Trophoblast cell (in vitro differentiated cells and primary cell): ENCODE measurements around the gene MRPL40. TPM values are rescaled to one million over a fixed set of nuclear protein-coding genes. Genes with fewer than 3 reads are reported as not detected.

Experiments
- DNase-seq, 2 donors: peaks; one replicate each; pipeline ENCODE4 v3.0.0-alpha.2; 2016
- H2AFZ ChIP-seq: 2 replicates; pipeline ENCODE4 v1.6.1; 2013; ENCODE audit warnings: low read length, moderate library complexity, mild to moderate bottlenecking; ENCODE audit not compliant: insufficient read depth, poor library complexity
- H2AK5ac ChIP-seq: 2 replicates; pipeline ENCODE4 v1.6.1; 2013; ENCODE audit warnings: mild to moderate bottlenecking, low read length
- H2BK120ac ChIP-seq: 2 replicates; pipeline ENCODE4 v1.6.1; 2013; ENCODE audit warnings: low read length, mild to moderate bottlenecking, moderate library complexity; ENCODE audit not compliant: insufficient read depth, poor library complexity
- H2BK12ac ChIP-seq: 2 replicates; pipeline ENCODE4 v1.6.1; 2013; ENCODE audit warnings: mild to moderate bottlenecking, low read length, moderate library complexity
- H2BK5ac ChIP-seq: 2 replicates; pipeline ENCODE4 v1.6.1; 2013; ENCODE audit warnings: low read length, low read depth, moderate library complexity, mild to moderate bottlenecking; ENCODE audit not compliant: poor library complexity
- H3K14ac ChIP-seq: 2 replicates; pipeline ENCODE4 v1.6.1; 2013; ENCODE audit warnings: mild to moderate bottlenecking, low read length
- H3K18ac ChIP-seq: 2 replicates; pipeline ENCODE4 v1.6.1; 2013; ENCODE audit warnings: mild to moderate bottlenecking, low read length
- H3K23ac ChIP-seq: 2 replicates; pipeline ENCODE4 v1.6.1; 2013; ENCODE audit warnings: low read length
- H3K27ac ChIP-seq: 2 replicates; pipeline ENCODE4 v1.5.1; 2013; ENCODE audit warnings: low read depth, mild to moderate bottlenecking, inconsistent platforms, low read length, moderate library complexity
- H3K27me3 ChIP-seq: 2 replicates; pipeline ENCODE4 v1.6.1; 2013; ENCODE audit warnings: inconsistent platforms, mild to moderate bottlenecking, low read length, moderate library complexity; ENCODE audit not compliant: insufficient read depth
- H3K36me3 ChIP-seq, 2 experiments: 1 replicate in 1 of 2; 2 replicates in 1 of 2; pipeline ENCODE4 v1.6.1; 2013; ENCODE audit warnings: low read length in 2 of 2, mild to moderate bottlenecking in 2 of 2, moderate library complexity in 1 of 2; ENCODE audit not compliant: insufficient read depth in 2 of 2, control insufficient read depth in 1 of 2
- H3K4ac ChIP-seq: 2 replicates; pipeline ENCODE4 v1.6.1; 2013; ENCODE audit warnings: low read depth, mild to moderate bottlenecking, low read length, moderate library complexity
- H3K4me1 ChIP-seq, 2 experiments: 1 replicate in 1 of 2; 2 replicates in 1 of 2; pipeline ENCODE4 v1.6.1; 2013; ENCODE audit warnings: low read length in 2 of 2, mild to moderate bottlenecking in 2 of 2, moderate library complexity in 1 of 2; ENCODE audit not compliant: insufficient read depth in 2 of 2, control insufficient read depth in 1 of 2
- H3K4me2 ChIP-seq: 2 replicates; pipeline ENCODE4 v1.6.1; 2013; ENCODE audit warnings: inconsistent platforms, mild to moderate bottlenecking, low read length, moderate library complexity
- H3K4me3 ChIP-seq: 2 replicates; pipeline ENCODE4 v1.5.1; 2013; ENCODE audit warnings: mild to moderate bottlenecking, low read depth, low read length, inconsistent platforms
- H3K79me1 ChIP-seq: one replicate; pipeline ENCODE4 v1.6.1; 2013; ENCODE audit warnings: low read length
- H3K79me2 ChIP-seq: 2 replicates; pipeline ENCODE4 v1.6.1; 2013; ENCODE audit warnings: low read length, mild to moderate bottlenecking; ENCODE audit not compliant: control insufficient read depth, insufficient read depth, poor library complexity
- H3K9ac ChIP-seq: 2 replicates; pipeline ENCODE4 v1.6.1; 2013; ENCODE audit warnings: mild to moderate bottlenecking, low read length
- H3K9me3 ChIP-seq: 2 replicates; pipeline ENCODE4 v1.6.1; 2013; ENCODE audit warnings: low read depth, mild to moderate bottlenecking, control low read depth, inconsistent platforms, low read length; ENCODE audit not compliant: insufficient read depth
- H4K12ac ChIP-seq: 2 replicates; pipeline ENCODE4 v1.6.1; 2013; ENCODE audit warnings: low read depth, mild to moderate bottlenecking, low read length, moderate library complexity
- H4K8ac ChIP-seq: 2 replicates; pipeline ENCODE4 v1.6.1; 2013; ENCODE audit warnings: low read depth, mild to moderate bottlenecking, low read length, moderate library complexity
- H4K91ac ChIP-seq: one replicate; pipeline ENCODE4 v1.6.1; 2013; ENCODE audit warnings: low read depth, mild to moderate bottlenecking, low read length, moderate library complexity
- WGBS: extraction: QIAGEN DNeasy Blood & Tissue Kit; methylation state at CpG from one replicate; pipeline ENCODE4 v1.1.7; 2013; ENCODE audit warnings: missing lambda C conversion rate; ENCODE audit not compliant: insufficient read length, insufficient coverage; ENCODE audit errors: extremely low coverage; 5-methylcytosine and 5-hydroxymethylcytosine counted together
- polyA plus RNA-seq: library from polyadenylated mRNA; stranded (reverse); fragments of 200-250 nt; gene quantifications from 2 replicates; pipeline ENCODE4 v1.2.3, GENCODE V29; 2013

The MRPL40 gene
- 22.4 and 23.6 TPM in 2 replicates for polyA plus RNA-seq

DNA sequence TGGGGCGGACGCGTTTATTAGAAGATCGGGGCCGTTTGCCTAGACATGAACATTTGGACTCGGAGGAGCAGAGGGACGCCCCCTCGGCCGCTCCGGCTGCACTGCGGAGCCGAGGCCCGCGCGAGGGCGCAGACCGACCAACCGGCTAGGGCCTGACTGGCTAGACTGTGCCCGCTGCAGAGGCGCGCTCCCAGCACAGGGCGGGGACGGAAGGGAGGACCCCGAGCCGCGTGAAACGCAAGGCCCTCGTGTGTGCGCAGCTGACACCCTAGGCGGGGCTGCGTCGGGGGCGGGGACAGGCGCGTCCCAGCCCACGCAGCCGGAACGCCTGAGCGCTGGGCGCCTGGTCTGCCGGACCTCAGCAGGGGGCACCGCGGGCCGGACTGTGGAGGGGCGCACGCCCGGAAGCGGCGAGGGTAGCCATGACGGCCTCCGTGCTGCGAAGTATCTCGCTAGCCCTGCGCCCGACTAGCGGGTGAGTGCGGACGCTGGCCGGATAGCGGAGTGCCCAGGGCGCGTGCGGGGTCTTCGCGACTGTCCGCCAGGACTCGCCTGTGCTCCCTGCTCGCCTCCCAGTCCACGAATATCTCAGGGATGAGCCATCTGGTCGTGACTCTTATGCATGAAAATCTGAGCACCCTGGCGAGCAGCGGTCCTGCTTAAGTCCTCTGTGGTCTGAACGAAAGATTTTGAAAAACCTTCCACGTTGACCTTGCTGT is at the start of gene MRPL40:
MRPL40 (plus strand) TSS at position 413 of the 719 bp plus-strand sequence; CDS start at position 423, 10 bp downstream.
- H3K14ac ChIP-seq = peak within 1 kb of the TSS; percentile 93
- H3K23ac ChIP-seq = no peak within 1 kb of the TSS
- H2BK12ac ChIP-seq = no peak within 1 kb of the TSS
- H3K4me3 ChIP-seq = peak within 1 kb of the TSS; percentile 87
- H2BK120ac ChIP-seq = peak within 1 kb of the TSS; percentile 67
- H3K79me2 ChIP-seq = peaks cover 15% of the 10 kb centered on the region
- H4K91ac ChIP-seq = peak within 1 kb of the TSS; percentile 89
- H3K9me3 ChIP-seq = no peaks in the 10 kb centered on the region
- peak within 1 kb of the TSS; percentile 10 for H2AK5ac ChIP-seq
- H3K27ac ChIP-seq = peak within 1 kb of the TSS; percentile 73
- H3K4me2 ChIP-seq = peak within 1 kb of the TSS; percentile 94
- peaks cover 9 to 16% of the 10 kb centered on the region in 2 experiments for H3K36me3 ChIP-seq
- H4K12ac ChIP-seq = peak within 1 kb of the TSS; percentile 72
- WGBS = no CpG with 5 or more reads among the region's 74 CpGs
- peaks cover 7 to 12% of the 10 kb centered on the region in 2 experiments for H3K4me1 ChIP-seq
- peak within 1 kb of the TSS; percentile 57 for H3K4ac ChIP-seq
- peaks cover 12% of the 10 kb centered on the region for H3K79me1 ChIP-seq
- peak within 1 kb of the TSS; percentile 92 for H3K9ac ChIP-seq
- peak; percentile 88 to 94 for DNase-seq
- peak within 1 kb of the TSS; percentile 53 for H2BK5ac ChIP-seq
- H4K8ac ChIP-seq = peak within 1 kb of the TSS; percentile 97
- peak within 1 kb of the TSS; percentile 87 for H3K18ac ChIP-seq
- H2AFZ ChIP-seq = peak within 1 kb of the TSS; percentile 77
- no peaks in the 10 kb centered on the region for H3K27me3 ChIP-seq

DNA sequence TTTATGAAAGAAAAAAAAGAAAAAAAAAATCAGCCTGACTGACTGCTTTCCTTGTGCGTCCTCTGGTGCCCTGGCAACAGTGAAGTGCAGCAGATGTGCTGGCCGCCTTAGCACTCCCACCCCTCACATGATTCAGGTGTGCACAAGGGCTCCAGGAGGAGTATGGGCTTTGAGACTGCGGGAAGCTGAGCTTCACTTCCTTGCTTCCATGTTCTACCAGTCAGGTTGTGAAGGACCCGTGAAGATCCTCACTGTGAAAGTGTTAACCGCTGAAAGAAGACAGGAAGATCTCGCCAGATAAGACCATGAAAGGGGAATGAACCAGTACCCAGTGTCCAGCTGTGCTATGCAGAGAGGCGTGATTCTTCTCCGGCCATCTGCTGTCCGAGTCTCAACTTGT is 49.1 kb upstream of the MRPL40 start:
- Histone ChIP-seq H2AFZ (no peak overlapping the region), H3K18ac (no peak overlapping the region), H3K4me2 (no peak overlapping the region), H3K9me3 (no peaks in the 10 kb centered on the region), H3K27ac (no peak overlapping the region), H3K79me2 (no peaks in the 10 kb centered on the region), H3K9ac (no peak overlapping the region), H2BK12ac (no peak overlapping the region), H3K36me3 (peaks cover 31 to 46% of the 10 kb centered on the region in 2 experiments), H2BK5ac (no peak overlapping the region), H3K23ac (no peak overlapping the region), H2AK5ac (no peak overlapping the region), H3K27me3 (no peaks in the 10 kb centered on the region), H3K14ac (no peak overlapping the region), H3K4ac (no peak overlapping the region), H3K4me1 (no peaks in the 10 kb centered on the region), H3K79me1 (no peaks in the 10 kb centered on the region), H3K4me3 (no peak overlapping the region), H4K8ac (no peak overlapping the region), H2BK120ac (no peak overlapping the region), H4K12ac (no peak overlapping the region), H4K91ac (no peak overlapping the region)
- DNase-seq = no peak
- WGBS = no CpG with 5 or more reads among the region's 9 CpGs

DNA sequence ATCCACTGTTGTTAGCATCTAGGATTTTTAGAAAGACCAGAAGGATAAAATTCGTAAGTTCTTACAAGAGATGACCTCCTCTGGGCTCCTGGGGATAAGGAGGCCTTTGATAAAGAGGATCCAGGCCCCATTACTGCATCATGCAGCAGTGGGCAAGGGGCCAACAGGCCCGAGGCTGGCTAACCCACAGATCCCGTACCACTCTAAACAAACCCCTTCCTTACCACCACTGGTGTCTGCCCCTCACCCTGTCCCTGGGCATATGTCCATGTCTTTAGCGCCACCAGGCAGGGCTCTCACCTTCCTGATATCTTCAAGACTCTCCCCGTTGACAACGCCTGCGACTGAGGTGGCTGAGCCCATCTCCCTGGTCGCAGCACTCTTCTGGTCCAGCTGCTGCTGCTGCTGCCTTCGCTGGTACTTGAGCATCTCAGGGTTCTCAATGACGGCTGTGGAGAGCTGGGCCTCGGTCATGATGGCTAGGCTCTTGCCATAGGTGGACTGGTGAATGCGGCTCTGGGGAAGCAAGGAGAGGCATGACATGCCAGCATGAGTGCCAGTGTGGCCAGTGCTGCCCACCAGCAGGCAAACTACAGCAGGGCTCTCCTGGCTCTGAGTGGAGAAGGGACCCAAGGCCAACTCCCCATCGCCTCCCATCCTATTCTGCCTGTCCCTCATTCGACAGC is 47.0 kb upstream of the MRPL40 start:
- Histone ChIP-seq H3K9me3 (no peaks in the 10 kb centered on the region), H3K14ac (no peak overlapping the region), H2AK5ac (no peak overlapping the region), H3K4me3 (no peak overlapping the region), H2BK120ac (no peak overlapping the region), H3K4me2 (no peak overlapping the region), H3K79me1 (no peaks in the 10 kb centered on the region), H2BK5ac (no peak overlapping the region), H3K4ac (no peak overlapping the region), H4K12ac (no peak overlapping the region), H3K79me2 (no peaks in the 10 kb centered on the region), H3K9ac (no peak overlapping the region), H3K36me3 (peaks cover 43 to 60% of the 10 kb centered on the region in 2 experiments), H3K27ac (no peak overlapping the region), H4K8ac (no peak overlapping the region), H3K4me1 (no peaks in the 10 kb centered on the region), H2BK12ac (no peak overlapping the region), H2AFZ (no peak overlapping the region), H3K18ac (no peak overlapping the region), H4K91ac (no peak overlapping the region), H3K23ac (no peak overlapping the region), H3K27me3 (no peaks in the 10 kb centered on the region)
- no peak for DNase-seq
- WGBS = no CpG with 5 or more reads among the region's 14 CpGs

- no peak overlapping the region for H2AFZ ChIP-seq
- no peaks in the 10 kb centered on the region for H3K4me1 ChIP-seq
- H4K91ac ChIP-seq = no peak overlapping the region
- H3K18ac ChIP-seq = no peak overlapping the region
- H2BK12ac ChIP-seq = no peak overlapping the region
- H3K4ac ChIP-seq = no peak overlapping the region
- H3K23ac ChIP-seq = no peak overlapping the region
- no peaks in the 10 kb centered on the region for H3K27me3 ChIP-seq
- no peaks in the 10 kb centered on the region for H3K79me1 ChIP-seq
- no peak overlapping the region for H2AK5ac ChIP-seq
- H2BK5ac ChIP-seq = no peak overlapping the region
- no peak overlapping the region for H3K9ac ChIP-seq
- no peak overlapping the region for H3K4me2 ChIP-seq
- no peaks in the 10 kb centered on the region for H3K79me2 ChIP-seq
- no peak overlapping the region for H3K27ac ChIP-seq
- WGBS = no CpG with 5 or more reads among the region's 2 CpGs
- no peak for DNase-seq
- H3K36me3 ChIP-seq = peaks cover 43 to 65% of the 10 kb centered on the region in 2 experiments
- H4K12ac ChIP-seq = no peak overlapping the region
- H3K9me3 ChIP-seq = no peaks in the 10 kb centered on the region
- H4K8ac ChIP-seq = no peak overlapping the region
- H3K4me3 ChIP-seq = no peak overlapping the region
- H3K14ac ChIP-seq = no peak overlapping the region
- H2BK120ac ChIP-seq = no peak overlapping the region
Observed at GRCh38 chr22:19386248-19386647, 46.1 kb upstream of the MRPL40 start.
